A673 (cell line): ENCODE results near the gene PCBP1. TPM values are rescaled to one million over a fixed set of nuclear protein-coding genes. Genes with fewer than 3 reads are reported as not detected.

ENCODE experiments used
- BruUV-seq: library from RNA; stranded (reverse); fragments of 400-500 nt; replicated peaks from 2 replicates; lab custom pipeline; 2021; lab: Mats Ljungman, UMichigan
- CTCF ChIA-PET: fragments of 300-600 bp; sonication (Branson Sonifier 250); formaldehyde crosslinking; loops from one replicate; lab custom pipeline; 2022; ENCODE audit warnings: antibody characterized with exemption; lab: Charles Lee
- POLR2A ChIA-PET: fragments of 300-600 bp; sonication (Branson Sonifier 250); formaldehyde crosslinking; loops from one replicate; lab custom pipeline; 2022; ENCODE audit warnings: antibody characterized with exemption; ENCODE audit not compliant: low non-redundant PET; lab: Charles Lee
- DNase-seq: peaks from one replicate; pipeline ENCODE4 v3.0.0-alpha.2; 2015; ENCODE audit warnings: low spot score
- H3K27ac ChIP-seq: fragments of 200-600 bp; sonication (generic); 2 replicates; pipeline ENCODE4 v1.5.1; 2016; ENCODE audit warnings: mixed run types, low read depth, mild to moderate bottlenecking, mixed read lengths, antibody characterized with exemption, low read length; ENCODE audit not compliant: poor library complexity, severe bottlenecking
- H3K27me3 ChIP-seq: fragments of 200-600 bp; sonication (generic); replicated peaks from 2 replicates; pipeline ENCODE4 v1.6.1; 2017; ENCODE audit warnings: mixed run types, low read depth, mild to moderate bottlenecking, mixed read lengths, antibody characterized with exemption, low read length; ENCODE audit not compliant: insufficient read depth, poor library complexity
- H3K36me3 ChIP-seq: fragments of 200-600 bp; sonication (generic); 2 replicates; pipeline ENCODE4 v1.6.1; 2016; ENCODE audit warnings: mixed run types, mild to moderate bottlenecking, mixed read lengths, antibody characterized with exemption, low read length; ENCODE audit not compliant: insufficient read depth, poor library complexity, severe bottlenecking
- H3K4me1 ChIP-seq: fragments of 200-600 bp; sonication (generic); 2 replicates; pipeline ENCODE4 v1.6.1; 2017; ENCODE audit warnings: mixed run types, mild to moderate bottlenecking, mixed read lengths, antibody characterized with exemption, low read length; ENCODE audit not compliant: insufficient read depth, poor library complexity, severe bottlenecking
- H3K4me3 ChIP-seq: fragments of 200-600 bp; sonication (generic); 2 replicates; pipeline ENCODE4 v1.5.1; 2016; ENCODE audit warnings: low read depth, mixed run types, mild to moderate bottlenecking, mixed read lengths, low read length; ENCODE audit not compliant: poor library complexity, severe bottlenecking
- H3K9me3 ChIP-seq: fragments of 200-600 bp; sonication (generic); 2 replicates; pipeline ENCODE4 v1.6.1; 2016; ENCODE audit warnings: mixed run types, low read depth, mild to moderate bottlenecking, mixed read lengths, antibody characterized with exemption, low read length; ENCODE audit not compliant: poor library complexity, severe bottlenecking
- CTCF ChIP-seq: fragments of 300-800, 200-600 bp; sonication (generic); conservative IDR thresholded peaks from 2 replicates; pipeline ENCODE4 v1.5.1; 2017; ENCODE audit warnings: low read depth, mild to moderate bottlenecking, antibody characterized with exemption, low read length, moderate library complexity, mixed read lengths
- EZH2 ChIP-seq: fragments of 200-600 bp; sonication (generic); IDR thresholded peaks from 2 replicates; pipeline ENCODE4 v1.6.1; 2017; ENCODE audit warnings: borderline replicate concordance, low read depth, mild to moderate bottlenecking, mixed read lengths, antibody characterized with exemption, low read length; ENCODE audit not compliant: poor library complexity, severe bottlenecking
- intact Hi-C: fragments of 100-400 bp; cut with micrococcal nuclease; formaldehyde crosslinking; loops from one replicate; pipeline ENCODE4 v1.10.0; 2022; ENCODE audit not compliant: unreplicated experiment
- total RNA-seq: library from RNA; stranded (reverse); gene quantifications from 2 replicates; pipeline ENCODE4 v1.2.3, GENCODE V29; 2021

The PCBP1 gene
- total RNA-seq, 1 experiment from 2014 or later, result 350 TPM

GRCh38 chr2:70087702-70088597, 673 bp downstream of the PCBP1 start:
- DNase-seq, result peak; percentile 43

GRCh38 chr2:70088598-70089219, 1.4 kb downstream of the PCBP1 start:
- Histone ChIP-seq H3K4me3 (peak overlapping the region; percentile 85), H3K4me1 (peaks cover 31% of the 10 kb centered on the region), H3K27me3 (no peaks in the 10 kb centered on the region), H3K36me3 (peaks cover 18% of the 10 kb centered on the region), H3K9me3 (no peaks in the 10 kb centered on the region), H3K27ac (peak overlapping the region; percentile 100)
- ChIA-PET CTCF (interaction anchor here (0.6 kb wide), 1 partner anchor 94 kb away, joined by 7 read pairs; no protein-coding TSS in a partner anchor), POLR2A (no interaction called here)
- TF ChIP-seq CTCF, result no peak
- no peak for TF ChIP-seq EZH2
- intact Hi-C loops, result no loop called here
- no peak for DNase-seq
- BruUV-seq, result TSS peak; percentile 80

More at GRCh38 chr2:70087702-70088597, 673 bp downstream of the PCBP1 start:
- no TSS peak for BruUV-seq
- Histone ChIP-seq H3K36me3 (peaks cover 24% of the 10 kb centered on the region), H3K4me3 (peak overlapping the region; percentile 85), H3K27me3 (no peaks in the 10 kb centered on the region), H3K9me3 (no peaks in the 10 kb centered on the region), H3K4me1 (peaks cover 31% of the 10 kb centered on the region), H3K27ac (peak overlapping the region; percentile 100)
- intact Hi-C loops, result loop anchor here (1.0 to 2.0 kb wide), 2 partner anchors 36 to 55 kb away; no protein-coding TSS in a partner anchor
- TF ChIP-seq CTCF (no peak), EZH2 (no peak)
- CTCF ChIA-PET, result interaction anchor here (0.6 kb wide), 1 partner anchor 93 kb away, joined by 7 read pairs; no protein-coding TSS in a partner anchor
- POLR2A ChIA-PET, result no interaction called here

GRCh38 chr2:70089220-70089982, 2.1 kb downstream of the PCBP1 start:
- Histone ChIP-seq H3K27ac (peak overlapping the region; percentile 100), H3K9me3 (no peaks in the 10 kb centered on the region), H3K36me3 (peaks cover 18% of the 10 kb centered on the region), H3K4me3 (peak overlapping the region; percentile 85), H3K27me3 (no peaks in the 10 kb centered on the region), H3K4me1 (peaks cover 30% of the 10 kb centered on the region)
- no peak for TF ChIP-seq EZH2
- TF ChIP-seq CTCF, result no peak
- intact Hi-C loops, result no loop called here
- DNase-seq, result peak; percentile 45
- BruUV-seq, result no TSS peak
- CTCF ChIA-PET, result no interaction called here
- POLR2A ChIA-PET, result interaction anchor here (0.6 kb wide), 1 partner anchor 15 kb away, joined by 6 read pairs; no protein-coding TSS in a partner anchor
